KOPT-K1 (cell line): ENCODE results near the gene ADPGK.
"Not testable (repeated sequence)": the region's sequence is repeated elsewhere in the genome, so short reads cannot be mapped to it uniquely, and the experiment has no call there.

Source experiments
- H3K27ac ChIP-seq: fragments of 200-600 bp; sonication (generic); 2 replicates; pipeline ENCODE4 v1.5.1; 2016; ENCODE audit warnings: antibody characterized with exemption, mild to moderate bottlenecking, low read depth, low read length; ENCODE audit not compliant: poor library complexity, severe bottlenecking
- H3K36me3 ChIP-seq: fragments of 200-600 bp; sonication (generic); 2 replicates; pipeline ENCODE4 v1.5.1; 2017; ENCODE audit warnings: antibody characterized with exemption, mild to moderate bottlenecking, low read length, moderate library complexity; ENCODE audit not compliant: insufficient read depth
- H3K9me3 ChIP-seq: fragments of 200-600 bp; sonication (generic); 2 replicates; pipeline ENCODE4 v1.5.1; 2017; ENCODE audit warnings: antibody characterized with exemption, low read length, mild to moderate bottlenecking; ENCODE audit not compliant: insufficient read depth, poor library complexity, severe bottlenecking

The ADPGK gene

DNA sequence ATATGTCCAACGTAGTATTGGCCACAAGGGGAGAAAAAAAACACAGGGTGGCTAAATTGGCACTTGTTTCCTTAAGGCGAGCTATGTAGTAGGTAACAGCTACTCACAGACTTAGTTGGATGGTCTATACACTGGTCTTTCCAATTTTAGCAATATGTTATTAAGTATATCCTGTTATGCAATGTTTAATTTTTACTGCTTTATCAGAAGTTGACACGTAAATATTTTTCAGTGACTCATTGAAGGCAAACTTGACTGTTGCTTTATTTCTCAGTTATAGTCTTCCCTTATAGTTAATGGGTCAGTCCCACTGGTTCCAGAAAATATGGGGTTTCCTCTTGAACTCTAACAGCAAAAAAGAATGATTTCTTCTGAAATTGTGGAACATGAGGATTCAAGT, 46.5 kb downstream of the ADPGK start:
- Histone ChIP-seq H3K36me3 (peaks cover 13% of the 10 kb centered on the region; the same call in 1 of the 2 replicates), H3K27ac (no peak overlapping the region), H3K9me3 (no peaks in the 10 kb centered on the region)

DNA sequence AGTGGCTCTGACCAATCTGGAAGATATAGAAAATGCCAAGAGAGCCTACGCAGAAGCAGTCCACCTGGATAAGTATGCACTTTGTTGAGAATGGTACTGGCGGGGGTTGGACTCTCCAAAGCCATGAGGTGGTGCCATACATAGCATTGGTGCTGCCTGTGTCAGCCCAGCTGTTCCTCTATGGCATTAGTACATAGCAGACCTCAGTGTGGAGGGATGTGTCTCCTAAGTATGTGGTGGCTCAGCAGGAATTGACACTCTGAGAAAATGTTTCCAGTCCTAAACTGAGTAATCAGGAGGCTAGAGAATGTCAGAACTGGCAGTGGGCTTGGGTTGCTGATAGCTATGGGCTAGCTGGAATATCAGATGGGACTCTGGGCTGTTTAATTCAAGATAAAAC, 48.4 kb downstream of the ADPGK start:
- Histone ChIP-seq H3K36me3 (peaks cover 22% of the 10 kb centered on the region; the same call in 1 of the 2 replicates), H3K27ac (no peak overlapping the region)

DNA sequence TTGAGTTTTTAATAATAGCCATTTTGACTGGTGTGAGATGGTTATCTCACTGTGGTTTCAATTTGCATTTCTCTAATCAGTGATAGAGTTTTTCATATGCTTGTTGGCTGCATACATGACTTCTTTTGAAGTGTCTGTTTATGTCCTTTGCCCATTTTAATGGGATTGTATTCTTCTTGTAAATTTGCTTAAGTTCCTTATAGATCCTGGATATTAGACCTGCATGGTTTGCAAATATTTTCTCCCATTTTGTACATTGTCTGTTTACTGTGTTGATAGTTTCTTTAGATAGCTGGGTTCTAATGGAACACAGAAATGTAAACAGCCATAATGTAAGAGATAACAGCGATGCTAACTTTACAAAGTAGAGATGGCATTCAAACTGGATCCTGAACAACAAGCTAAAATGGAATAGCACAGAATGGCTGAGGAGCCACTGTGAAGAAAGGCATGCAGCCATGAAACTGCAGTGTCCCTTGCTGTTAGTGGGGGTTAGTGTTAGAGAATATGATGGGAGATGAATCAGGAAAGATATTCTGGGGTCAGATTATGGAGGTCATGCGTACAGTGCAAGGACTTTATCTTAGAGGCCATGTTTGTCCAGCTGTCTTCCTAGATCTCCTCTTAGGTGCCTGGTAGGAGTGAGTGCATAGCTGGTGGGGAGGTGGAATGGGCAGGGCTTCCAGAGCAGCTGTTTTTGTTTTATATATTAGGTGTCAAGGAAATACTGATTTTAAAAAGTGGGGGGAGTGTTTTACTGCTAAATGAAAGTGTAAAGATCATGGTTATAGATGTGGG, 49.4 kb downstream of the ADPGK start:
- peaks cover 22% of the 10 kb centered on the region; the same call in 1 of the 2 replicates for H3K36me3 ChIP-seq
- H3K9me3 ChIP-seq = no peaks in the 10 kb centered on the region
- no peak overlapping the region for H3K27ac ChIP-seq

More for the DNA sequence above, 48.4 kb downstream of the ADPGK start:
- H3K9me3 ChIP-seq = no peaks in the 10 kb centered on the region

- H3K27ac ChIP-seq = no peak overlapping the region
- H3K36me3 ChIP-seq = peaks cover 22% of the 10 kb centered on the region; the same call in 1 of the 2 replicates
- no peaks in the 10 kb centered on the region for H3K9me3 ChIP-seq
These were observed 51.0 kb downstream of the ADPGK start for GRCh38 chr15:72732516-72732915.

DNA sequence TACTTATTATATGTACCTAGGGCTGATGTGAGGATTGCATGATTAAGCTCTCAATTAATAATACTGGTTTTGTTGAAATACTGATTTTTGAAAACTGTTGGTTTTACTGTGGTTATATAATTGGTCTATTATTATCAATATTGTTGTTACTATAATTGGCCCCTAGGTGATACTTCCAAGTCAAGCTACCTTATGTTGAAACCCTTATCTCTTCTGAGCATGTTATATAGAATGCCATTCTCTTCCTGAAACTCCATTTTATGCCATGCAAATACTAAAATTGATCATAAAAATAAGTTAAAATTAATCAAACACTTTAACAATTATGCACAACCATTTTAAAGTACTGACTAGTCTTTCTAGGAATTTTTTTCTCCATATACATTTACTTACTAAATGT, 51.5 kb downstream of the ADPGK start:
- Histone ChIP-seq H3K27ac (no peak overlapping the region), H3K36me3 (peaks cover 19% of the 10 kb centered on the region; the same call in 1 of the 2 replicates), H3K9me3 (no peaks in the 10 kb centered on the region)

DNA sequence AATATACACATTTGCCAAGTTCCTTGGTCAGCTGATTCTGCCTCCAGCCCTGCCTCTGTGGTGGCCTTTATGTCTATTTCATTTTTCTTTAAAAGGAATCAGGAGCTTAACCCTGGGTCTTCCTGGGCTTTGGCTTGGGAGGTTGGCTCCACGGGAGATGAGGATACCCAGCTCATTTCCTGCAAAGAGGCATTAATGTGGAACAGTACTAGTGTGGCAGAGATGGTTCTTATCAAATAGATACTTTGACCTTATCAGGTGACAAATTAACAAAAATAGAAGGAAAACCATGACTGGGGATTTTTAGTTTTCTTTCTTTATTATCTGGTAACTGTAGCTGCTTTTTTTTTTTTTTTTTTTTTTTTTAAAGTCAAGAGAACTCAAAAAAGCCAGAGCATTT, 54.7 kb downstream of the ADPGK start:
- H3K27ac ChIP-seq = no peak overlapping the region
- H3K9me3 ChIP-seq = no peaks in the 10 kb centered on the region
- H3K36me3 ChIP-seq = peaks cover 9% of the 10 kb centered on the region; the same call in 1 of the 2 replicates

DNA sequence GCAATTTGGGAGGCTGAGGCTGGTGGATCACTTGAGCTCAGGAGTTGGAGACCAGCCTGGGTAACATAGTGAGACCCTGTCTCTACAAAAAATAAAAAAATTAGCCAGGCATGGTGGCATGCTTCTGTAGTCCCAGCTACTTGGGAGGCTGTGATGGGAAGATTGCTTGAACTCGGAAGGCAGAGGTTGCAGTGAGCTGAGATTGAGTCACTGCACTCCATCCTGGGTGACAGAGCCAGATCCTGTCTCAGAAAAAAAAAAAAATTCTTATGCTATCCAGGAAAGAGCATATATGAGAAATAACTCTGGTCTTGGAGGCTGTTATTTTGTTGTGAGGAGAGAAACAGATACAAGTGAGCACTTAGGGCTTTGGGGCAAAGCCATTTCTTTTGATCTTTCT, 55.3 kb downstream of the ADPGK start:
- H3K9me3 ChIP-seq, H3K36me3 ChIP-seq, H3K27ac ChIP-seq: not testable (repeated sequence)

- Histone ChIP-seq H3K36me3 (peaks cover 9% of the 10 kb centered on the region; the same call in 1 of the 2 replicates), H3K27ac (no peak overlapping the region), H3K9me3 (no peaks in the 10 kb centered on the region)
These were observed 56.4 kb downstream of the ADPGK start for GRCh38 chr15:72727154-72727553.

GRCh38 chr15:72725851-72726250, 57.7 kb downstream of the ADPGK start:
- not testable (repeated sequence) for H3K36me3 ChIP-seq, H3K9me3 ChIP-seq, H3K27ac ChIP-seq

GRCh38 chr15:72725446-72725845, 58.1 kb downstream of the ADPGK start:
- Histone ChIP-seq H3K36me3 (no peaks in the 10 kb centered on the region), H3K9me3 (no peaks in the 10 kb centered on the region), H3K27ac (no peak overlapping the region)

- no peak overlapping the region for H3K27ac ChIP-seq
- no peaks in the 10 kb centered on the region for H3K36me3 ChIP-seq
- H3K9me3 ChIP-seq = no peaks in the 10 kb centered on the region
These were observed 59.5 kb downstream of the ADPGK start for GRCh38 chr15:72724028-72724427.

GRCh38 chr15:72722071-72722696, 61.4 kb downstream of the ADPGK start:
- Histone ChIP-seq H3K27ac (no peak overlapping the region), H3K36me3 (no peaks in the 10 kb centered on the region), H3K9me3 (no peaks in the 10 kb centered on the region)

DNA sequence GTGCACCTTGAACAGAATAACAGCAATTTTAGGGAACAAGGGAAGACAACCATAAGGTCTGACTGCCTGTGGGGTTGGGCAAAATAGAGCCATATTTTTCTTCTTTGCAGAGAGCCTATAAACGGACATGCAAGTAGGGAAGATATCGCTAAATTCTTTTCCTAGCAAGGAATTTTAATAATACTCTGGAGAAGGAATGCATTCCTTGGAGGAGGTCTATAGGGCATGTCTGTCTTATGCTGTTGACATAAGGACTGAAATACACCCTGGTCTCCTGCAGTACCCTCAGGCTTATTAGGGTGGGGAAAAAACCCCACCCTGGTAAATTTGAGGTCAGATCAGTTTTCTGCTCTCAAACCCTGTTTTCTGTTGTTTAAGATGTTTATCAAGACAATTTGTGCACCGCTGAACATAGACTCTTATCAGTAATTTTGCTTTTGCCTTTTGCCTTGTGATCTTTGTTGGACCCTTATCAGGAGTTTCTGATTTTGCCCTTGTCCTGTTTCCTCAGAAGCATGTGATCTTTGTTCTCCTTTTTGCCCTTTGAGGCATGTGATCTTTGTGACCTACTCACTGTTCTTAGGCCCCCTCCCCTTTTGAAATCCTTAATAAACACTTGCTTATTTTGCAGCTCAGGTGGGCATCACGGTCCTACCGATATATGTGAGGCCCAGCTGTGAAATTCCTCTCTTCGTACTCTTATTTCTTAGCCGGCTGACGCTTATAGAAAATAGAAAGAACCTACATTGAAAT, 74.8 kb downstream of the ADPGK start:
- H3K27ac ChIP-seq, H3K36me3 ChIP-seq, H3K9me3 ChIP-seq: not testable (repeated sequence)

- H3K36me3 ChIP-seq = no peaks in the 10 kb centered on the region
- no peaks in the 10 kb centered on the region for H3K9me3 ChIP-seq
- H3K27ac ChIP-seq = no peak overlapping the region
These were observed 77.3 kb downstream of the ADPGK start for GRCh38 chr15:72706266-72706665.
